Hepatic stellate cell (primary cell): ENCODE results near the gene RPL38.

Experiments used
- DNase-seq: peaks from one replicate; pipeline ENCODE4 v3.0.0; 2011; ENCODE audit warnings: low spot score

The RPL38 gene

GRCh38 chr17:74203439-74204240 is at the start of gene RPL38:
RPL38 (plus strand) TSS chr17:74203678; CDS start chr17:74203956, 278 bp downstream.
- DNase-seq, result peak; percentile 97

GRCh38 chr17:74153821-74154430 is 49.6 kb upstream of the RPL38 start:
- no peak for DNase-seq

- DNase-seq, result no peak
These were observed 46.6 kb upstream of the RPL38 start for GRCh38 chr17:74156878-74157277.

DNA sequence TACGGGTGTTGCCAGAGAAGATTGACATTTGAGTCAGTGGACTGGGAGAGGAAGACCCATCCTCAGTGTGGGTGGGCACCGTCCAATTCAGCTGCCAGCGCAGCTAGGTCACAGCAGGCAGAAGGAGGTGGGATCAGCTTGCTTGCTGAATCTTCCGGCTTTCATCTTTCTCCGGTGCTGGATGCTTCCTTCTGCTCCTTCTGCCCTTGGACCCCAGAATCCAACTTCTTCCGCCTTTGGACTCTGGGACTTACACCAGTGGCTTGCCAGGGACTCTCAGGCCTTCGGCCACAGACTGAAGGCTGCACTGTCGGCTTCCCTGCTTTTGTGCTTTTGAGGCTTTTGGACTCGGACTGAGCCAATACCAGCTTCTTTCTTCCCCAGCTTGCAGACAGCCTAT is 46.1 kb upstream of the RPL38 start:
- DNase-seq, result no peak

DNA sequence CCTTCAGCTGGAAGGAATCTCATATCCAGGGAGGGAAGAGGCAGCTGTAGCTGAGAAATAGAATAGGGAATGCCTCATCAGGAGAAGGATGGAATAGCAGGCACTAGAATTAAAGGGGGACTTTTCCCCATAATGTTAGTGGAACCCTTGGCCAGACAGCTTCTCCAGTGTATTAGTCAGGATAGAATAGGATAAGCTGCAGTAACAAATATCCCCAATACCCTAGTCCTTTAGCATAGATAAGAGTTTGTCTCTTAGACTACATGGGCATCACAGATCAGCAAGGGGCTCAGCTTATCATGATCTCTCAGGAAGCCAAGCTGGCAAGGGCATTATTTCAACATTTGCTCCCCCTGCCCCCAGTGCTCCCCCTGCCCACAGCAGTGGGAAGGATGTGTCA is 44.7 kb upstream of the RPL38 start:
- DNase-seq, result no peak

GRCh38 chr17:74159226-74159840 is 44.1 kb upstream of the RPL38 start:
- DNase-seq, result no peak

- DNase-seq, result no peak
These were observed 42.6 kb upstream of the RPL38 start for GRCh38 chr17:74160656-74161502.

GRCh38 chr17:74161503-74161875 is 42.0 kb upstream of the RPL38 start:
- no peak for DNase-seq

DNA sequence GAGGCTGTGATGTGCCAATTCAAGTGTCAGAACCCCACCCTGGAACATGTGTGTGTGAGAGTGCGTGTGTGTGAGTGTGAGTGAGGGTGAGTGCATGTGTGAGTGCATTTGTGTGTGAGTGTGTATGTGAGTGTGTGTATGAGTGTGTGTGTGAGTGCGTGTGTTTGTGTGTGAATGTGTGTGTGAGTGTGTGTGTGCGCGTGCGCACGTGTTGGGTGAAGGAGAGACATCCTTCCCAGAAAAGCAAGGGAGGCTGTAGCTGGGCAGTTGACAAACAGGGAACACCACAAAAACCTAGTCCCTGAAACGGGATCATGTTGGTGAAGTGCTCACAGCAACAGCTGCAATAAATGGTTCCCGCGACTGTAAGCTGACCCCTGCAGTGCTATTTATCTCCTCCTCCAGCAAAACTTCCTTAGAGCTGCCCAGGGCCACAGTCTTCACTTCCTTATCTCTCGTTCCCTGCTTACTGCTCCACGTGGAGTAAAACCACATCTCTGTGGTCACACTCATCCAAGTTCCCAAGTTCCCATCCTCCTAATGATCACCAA is 40.1 kb upstream of the RPL38 start:
- DNase-seq, result no peak

GRCh38 chr17:74163836-74164235 is 39.6 kb upstream of the RPL38 start:
- no peak for DNase-seq

GRCh38 chr17:74164446-74165045 is 38.9 kb upstream of the RPL38 start:
- DNase-seq, result no peak

GRCh38 chr17:74165797-74166365 is 37.6 kb upstream of the RPL38 start:
- no peak for DNase-seq

DNA sequence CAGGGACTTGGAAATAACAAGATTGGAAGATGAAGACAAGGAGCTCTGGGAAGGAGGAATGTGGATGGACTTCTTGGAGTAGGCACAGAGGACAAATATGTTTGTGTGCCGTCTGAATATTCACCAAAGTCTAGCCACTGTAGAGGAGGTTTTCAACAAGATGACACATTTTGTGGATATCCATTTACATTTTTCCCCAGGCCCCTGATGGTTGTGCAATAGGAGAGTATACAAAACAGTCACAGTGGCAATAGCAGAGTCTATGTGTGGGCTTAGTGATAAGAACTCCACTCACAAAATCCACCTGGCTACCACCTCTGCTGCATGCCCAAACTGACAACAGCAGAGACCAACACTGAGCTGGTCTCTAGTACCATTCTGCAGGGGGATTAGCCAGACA is 32.6 kb upstream of the RPL38 start:
- no peak for DNase-seq

DNA sequence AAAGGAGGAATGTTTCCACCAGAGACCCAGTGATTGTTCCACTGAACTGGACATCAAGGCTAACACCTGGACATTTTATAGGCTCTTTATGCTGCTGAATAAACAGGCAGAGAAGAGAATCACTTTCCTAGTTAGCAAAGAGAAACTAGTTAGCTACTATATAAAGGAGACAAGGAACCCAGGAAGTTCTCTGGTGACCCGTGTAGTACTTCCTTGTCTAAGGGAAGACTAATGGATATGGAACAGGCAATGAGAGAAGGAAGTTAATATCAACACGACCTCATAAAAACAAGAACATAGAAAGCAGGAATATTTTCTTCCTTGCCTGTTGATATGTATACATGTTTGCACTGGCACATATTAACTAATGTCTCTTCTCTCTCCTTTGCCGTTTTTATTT is 30.8 kb upstream of the RPL38 start:
- DNase-seq, result no peak

- DNase-seq, result peak; percentile 64
These were observed 26.9 kb upstream of the RPL38 start for GRCh38 chr17:74176546-74177001.

GRCh38 chr17:74177018-74177450 is 26.4 kb upstream of the RPL38 start:
- no peak for DNase-seq

GRCh38 chr17:74179576-74179975 is 23.9 kb upstream of the RPL38 start:
- DNase-seq, result no peak

DNA sequence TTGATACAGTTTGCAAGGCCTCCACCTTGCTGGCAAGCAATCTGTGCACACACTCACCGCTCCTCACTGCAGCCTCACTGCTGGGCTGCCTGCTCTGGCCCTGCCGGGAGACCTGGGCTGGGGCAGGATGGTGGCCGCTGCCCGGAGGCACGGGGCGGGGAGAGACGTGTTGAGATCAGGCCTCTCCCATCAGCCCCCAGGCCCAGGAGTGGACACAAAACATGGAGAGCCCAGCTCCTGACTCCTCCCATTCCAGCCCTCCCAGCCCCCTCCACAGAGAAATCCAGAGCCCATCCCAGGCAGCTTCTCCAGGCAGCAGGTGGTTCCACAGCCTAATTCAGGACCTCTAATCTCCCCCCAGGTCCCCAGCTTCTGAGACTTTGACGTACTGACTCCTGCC is 23.1 kb upstream of the RPL38 start:
- DNase-seq, result no peak

GRCh38 chr17:74181341-74181740 is 22.1 kb upstream of the RPL38 start:
- no peak for DNase-seq

DNA sequence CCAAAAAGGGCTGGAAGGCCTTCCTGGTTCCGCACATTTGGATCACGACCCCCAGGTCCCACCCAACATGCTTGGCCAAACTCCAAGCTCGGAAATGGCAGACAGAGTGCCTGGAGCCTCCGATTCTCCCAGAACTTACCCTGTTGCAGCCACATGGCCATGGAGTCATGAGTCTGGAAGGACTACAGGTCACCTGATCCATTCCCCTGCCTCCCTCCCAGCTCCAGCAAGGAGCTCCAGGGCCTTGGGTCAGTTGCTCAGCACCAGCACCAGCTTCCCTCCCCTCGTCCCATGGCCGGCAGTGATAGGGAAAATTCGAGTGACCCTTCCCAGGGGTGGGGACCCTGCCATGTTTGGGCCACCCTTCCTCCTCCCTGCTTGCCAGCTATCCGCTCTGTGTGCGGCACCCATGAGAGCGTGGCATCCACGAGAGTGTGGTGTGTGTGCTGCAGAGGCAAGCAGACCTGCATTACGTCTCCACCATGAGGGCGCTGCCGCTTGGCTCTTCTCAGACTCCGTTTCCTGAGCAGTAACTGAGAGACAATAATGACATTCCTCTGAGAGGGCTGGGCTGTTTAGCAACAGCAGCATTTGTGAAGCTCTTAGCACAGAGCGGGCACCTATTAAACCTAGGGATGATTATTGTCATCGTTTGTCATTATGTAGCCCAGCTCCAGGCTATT is 21.3 kb upstream of the RPL38 start:
- DNase-seq, result no peak

- no peak for DNase-seq
These were observed 20.1 kb upstream of the RPL38 start for GRCh38 chr17:74183411-74183810.
